ENCODE data around the gene APOL4. TPM values are rescaled to one million over a fixed set of nuclear protein-coding genes. Genes with fewer than 3 reads are reported as not detected.

APOL4 gene
- polyA plus RNA-seq, 1 donor (not counting 4 experiments of a cell fraction or from before 2014, with no cell fraction given), result 0.08 TPM

- Histone ChIP-seq H3K4me1 (ENCODE audit: control insufficient read depth, extremely low read depth, insufficient read depth, low read length) (peaks cover 8% of the 10 kb centered on the region), H3K4me2 (ENCODE audit: control insufficient read depth, extremely low read depth, insufficient read depth, low read depth, low read length) (peak within 1 kb of the TSS; percentile 42)
- peak; percentile 66 for FAIRE-seq
Measured at GRCh38 chr22:36160499-36160942, 41.1 kb downstream of the APOL4 start, which contains the start of gene APOL3. Gene APOL3 (minus strand): TSS chr22:36160755. CDS start chr22:36149055, 11,700 bp downstream.

GRCh38 chr22:36156515-36157419 lies 44.8 kb downstream of the APOL4 start:
- no peaks in the 10 kb centered on the region for H3K9me1 ChIP-seq (ENCODE audit: control insufficient read depth, extremely low read depth, insufficient read depth, low read length)
- H3K79me2 ChIP-seq (ENCODE audit: control insufficient read depth, insufficient read depth, low read length), result no peaks in the 10 kb centered on the region
- peak overlapping the region; percentile 85 for H3K4me2 ChIP-seq (ENCODE audit: control insufficient read depth, extremely low read depth, insufficient read depth, low read depth, low read length)
- H3K27me3 ChIP-seq (ENCODE audit: control insufficient read depth, extremely low read depth, insufficient read depth, low read length), result no peaks in the 10 kb centered on the region
- peak; percentile 15 for DNase-seq (ENCODE audit: low read depth, low spot score)
- no peaks in the 10 kb centered on the region for H3K9me3 ChIP-seq (ENCODE audit: control insufficient read depth, low read depth, low read length)
- peak overlapping the region; percentile 64 for H3K9ac ChIP-seq (ENCODE audit: control insufficient read depth, extremely low read depth, insufficient read depth, low read length)
- TF ChIP-seq EZH2 (IDR thresholded peaks at IDR 0.05; ENCODE audit: low read length) (no peak), CTCF (optimal IDR thresholded peaks at IDR 0.05 in 1 of 3, IDR thresholded peaks at IDR 0.05 in 1 of 3, conservative IDR thresholded peaks at IDR 0.05 in 1 of 3; ENCODE audit: extremely low read depth in 1 of 3, insufficient read depth in 2 of 3, low read length in 3 of 3) (no peak)
- no peaks in the 10 kb centered on the region for H3K36me3 ChIP-seq (ENCODE audit: control insufficient read depth in 2 of 2, extremely low read depth in 1 of 2, insufficient read depth in 2 of 2, low read length in 2 of 2)
- H4K20me1 ChIP-seq (ENCODE audit: control insufficient read depth, extremely low read depth, insufficient read depth, low read length), result no peaks in the 10 kb centered on the region
- peak; percentile 34 for FAIRE-seq
- H2AFZ ChIP-seq (ENCODE audit: control insufficient read depth, low read length), result peak overlapping the region; percentile 93
- H3K27ac ChIP-seq (ENCODE audit: control insufficient read depth, insufficient read depth, low read length), result peak overlapping the region; percentile 44
- dilution Hi-C loops (cut with MboI; ENCODE audit: extremely low pct_ligation_motif_present, low sequenced_read_pairs), result no loop called here
- H3K4me3 ChIP-seq (ENCODE audit: control insufficient read depth in 2 of 3, extremely low read depth in 1 of 3, insufficient read depth in 2 of 3, low read depth in 1 of 3, low read length in 3 of 3), result peak overlapping the region in 2 of 3 experiments; percentile 51 to 54
- peaks cover 8% of the 10 kb centered on the region for H3K4me1 ChIP-seq (ENCODE audit: control insufficient read depth, extremely low read depth, insufficient read depth, low read length)

More at GRCh38 chr22:36160499-36160942, 41.1 kb downstream of the APOL4 start, which contains the start of gene APOL3:
- no peak for DNase-seq (ENCODE audit: low read depth, low spot score)
- peak within 1 kb of the TSS in 1 of 3 experiments; percentile 4 for H3K4me3 ChIP-seq (ENCODE audit: control insufficient read depth in 2 of 3, extremely low read depth in 1 of 3, insufficient read depth in 2 of 3, low read depth in 1 of 3, low read length in 3 of 3)
- TF ChIP-seq CTCF (optimal IDR thresholded peaks at IDR 0.05 in 1 of 3, IDR thresholded peaks at IDR 0.05 in 1 of 3, conservative IDR thresholded peaks at IDR 0.05 in 1 of 3; ENCODE audit: extremely low read depth in 1 of 3, insufficient read depth in 2 of 3, low read length in 3 of 3) (no peak), EZH2 (IDR thresholded peaks at IDR 0.05; ENCODE audit: low read length) (no peak)
- H3K9me1 ChIP-seq (ENCODE audit: control insufficient read depth, extremely low read depth, insufficient read depth, low read length), result no peaks in the 10 kb centered on the region
- H3K9ac ChIP-seq (ENCODE audit: control insufficient read depth, extremely low read depth, insufficient read depth, low read length), result no peak within 1 kb of the TSS
- H4K20me1 ChIP-seq (ENCODE audit: control insufficient read depth, extremely low read depth, insufficient read depth, low read length), result no peaks in the 10 kb centered on the region
- no peaks in the 10 kb centered on the region for H3K36me3 ChIP-seq (ENCODE audit: control insufficient read depth in 2 of 2, extremely low read depth in 1 of 2, insufficient read depth in 2 of 2, low read length in 2 of 2)
- dilution Hi-C loops (cut with MboI; ENCODE audit: extremely low pct_ligation_motif_present, low sequenced_read_pairs), result no loop called here
- H2AFZ ChIP-seq (ENCODE audit: control insufficient read depth, low read length), result peak within 1 kb of the TSS; percentile 85
- no peak within 1 kb of the TSS for H3K27ac ChIP-seq (ENCODE audit: control insufficient read depth, insufficient read depth, low read length)
- no peaks in the 10 kb centered on the region for H3K9me3 ChIP-seq (ENCODE audit: control insufficient read depth, low read depth, low read length)
- no peaks in the 10 kb centered on the region for H3K79me2 ChIP-seq (ENCODE audit: control insufficient read depth, insufficient read depth, low read length)
- H3K27me3 ChIP-seq (ENCODE audit: control insufficient read depth, extremely low read depth, insufficient read depth, low read length), result peaks cover 4% of the 10 kb centered on the region

Data from keratinocyte (primary cell).